WTC11 (cell line): ENCODE data around the gene XDH. TPM values are rescaled to one million over a fixed set of nuclear protein-coding genes. Genes with fewer than 3 reads are reported as not detected.

Experiments
- ATAC-seq: fragments of 200-7000 bp; cut with Tn5 transposase; 2 replicates; pipeline ENCODE4 v1.10.0; 2021; ENCODE audit warnings: mild to moderate bottlenecking, moderate library complexity
- CTCF ChIA-PET: fragments of 300-600 bp; sonication (Branson Sonifier 250); formaldehyde crosslinking; loops from one replicate; lab custom pipeline; 2021; ENCODE audit warnings: antibody characterized with exemption; lab: Charles Lee
- POLR2A ChIA-PET: fragments of 350-600 bp; sonication (Branson Sonifier 250); formaldehyde crosslinking; loops from one replicate; lab custom pipeline; 2021; ENCODE audit warnings: antibody characterized with exemption; lab: Charles Lee
- DNase-seq: peaks from one replicate; pipeline ENCODE4 v3.0.0; 2021; ENCODE audit warnings: low spot score
- H3K27ac Mint-ChIP-seq: 2 replicates; pipeline ENCODE4 v1.8.0; 2021; ENCODE audit warnings: mixed read lengths
- H3K27me3 Mint-ChIP-seq: 2 replicates; pipeline ENCODE4 v1.8.0; 2021; ENCODE audit warnings: low read depth, mild to moderate bottlenecking, moderate library complexity, mixed read lengths
- H3K36me3 Mint-ChIP-seq: 2 replicates; pipeline ENCODE4 v1.8.0; 2021; ENCODE audit warnings: mixed read lengths
- H3K4me1 Mint-ChIP-seq: 2 replicates; pipeline ENCODE4 v1.8.0; 2022; ENCODE audit warnings: mixed read lengths
- H3K4me3 Mint-ChIP-seq: 2 replicates; pipeline ENCODE4 v1.8.0; 2021; ENCODE audit warnings: mild to moderate bottlenecking, moderate library complexity, mixed read lengths
- H3K9me3 Mint-ChIP-seq: 2 replicates; pipeline ENCODE4 v1.8.0; 2021; ENCODE audit warnings: mixed read lengths
- AFF4 ChIP-seq: sonication (generic); formaldehyde crosslinking; IDR thresholded peaks from 2 replicates; pipeline ENCODE4 v1.8.1; 2023; ENCODE audit warnings: mild to moderate bottlenecking, missing genetic modification reagents, borderline replicate concordance
- AR ChIP-seq: fragments of 250-450 bp; sonication (Bioruptor Pico); IDR thresholded peaks from 2 replicates; pipeline ENCODE4 v1.9.0; 2021; ENCODE audit warnings: mild to moderate bottlenecking
- ATF2 ChIP-seq: sonication (generic); formaldehyde crosslinking; IDR thresholded peaks from 2 replicates; pipeline ENCODE4 v1.8.1; 2022; ENCODE audit warnings: low read depth, missing genetic modification reagents, borderline replicate concordance
- ATF6 ChIP-seq: sonication (generic); formaldehyde crosslinking; IDR thresholded peaks from 2 replicates; pipeline ENCODE4 v1.8.1; 2023; ENCODE audit warnings: mild to moderate bottlenecking, missing genetic modification reagents
- E2F1 ChIP-seq: sonication (generic); formaldehyde crosslinking; IDR thresholded peaks from 2 replicates; pipeline ENCODE4 v1.8.0; 2022; ENCODE audit warnings: mild to moderate bottlenecking, missing genetic modification reagents
- FOXP1 ChIP-seq: sonication (generic); formaldehyde crosslinking; IDR thresholded peaks from 2 replicates; pipeline ENCODE4 v1.8.0; 2022; ENCODE audit warnings: missing genetic modification reagents, mild to moderate bottlenecking, moderate library complexity, borderline replicate concordance
- GTF2I ChIP-seq: fragments of 250-450 bp; sonication (Bioruptor Pico); conservative IDR thresholded peaks from 2 replicates; pipeline ENCODE4 v1.4.0; 2021; ENCODE audit warnings: mild to moderate bottlenecking
- IRF2 ChIP-seq: sonication (generic); formaldehyde crosslinking; IDR thresholded peaks from 2 replicates; pipeline ENCODE4 v1.8.0; 2022; ENCODE audit warnings: low read depth, missing genetic modification reagents, borderline replicate concordance
- NR2C2 ChIP-seq: sonication (generic); formaldehyde crosslinking; IDR thresholded peaks from 2 replicates; pipeline ENCODE4 v1.8.0; 2022; ENCODE audit warnings: mild to moderate bottlenecking, missing genetic modification reagents
- NR3C1 ChIP-seq: sonication (generic); formaldehyde crosslinking; conservative IDR thresholded peaks from 2 replicates; pipeline ENCODE4 v1.8.1; 2023; ENCODE audit warnings: low read depth, mild to moderate bottlenecking, missing genetic modification reagents
- PRDM15 ChIP-seq: sonication (generic); formaldehyde crosslinking; IDR thresholded peaks from 2 replicates; pipeline ENCODE4 v1.8.0; 2022; ENCODE audit warnings: missing genetic modification reagents
- SMAD3 ChIP-seq: sonication (generic); formaldehyde crosslinking; IDR thresholded peaks from 2 replicates; pipeline ENCODE4 v1.8.0; 2022; ENCODE audit warnings: missing genetic modification reagents, mild to moderate bottlenecking, borderline replicate concordance
- SMAD4 ChIP-seq: sonication (generic); formaldehyde crosslinking; IDR thresholded peaks from 2 replicates; pipeline ENCODE4 v1.8.0; 2022; ENCODE audit warnings: mild to moderate bottlenecking, missing genetic modification reagents
- TCF7 ChIP-seq: sonication (generic); formaldehyde crosslinking; IDR thresholded peaks from 2 replicates; pipeline ENCODE4 v1.8.0; 2022; ENCODE audit warnings: mild to moderate bottlenecking, low read depth, missing genetic modification reagents, moderate library complexity
- USF1 ChIP-seq: sonication (generic); formaldehyde crosslinking; IDR thresholded peaks from 2 replicates; pipeline ENCODE4 v1.8.0; 2022; ENCODE audit warnings: mild to moderate bottlenecking, missing genetic modification reagents
- ZNF138 ChIP-seq: sonication (generic); formaldehyde crosslinking; conservative IDR thresholded peaks from 2 replicates; pipeline ENCODE4 v1.8.1; 2022; ENCODE audit warnings: mild to moderate bottlenecking, moderate library complexity, missing genetic modification reagents
- ZNF396 ChIP-seq: fragments of 250-450 bp; sonication (Bioruptor Pico); IDR thresholded peaks from 2 replicates; pipeline ENCODE4 v1.8.0; 2021; ENCODE audit warnings: mild to moderate bottlenecking, moderate library complexity, borderline replicate concordance
- total RNA-seq: library from RNA; stranded (reverse); gene quantifications from 3 replicates; pipeline ENCODE4 v1.2.3, GENCODE V29; 2021

Gene XDH
- total RNA-seq, 1 experiment from 2014 or later, result 3.0 TPM

- TF ChIP-seq E2F1 (CRISPR knock-in tag) (no peak), NR3C1 (CRISPR knock-in tag) (no peak), SMAD4 (CRISPR knock-in tag) (no peak), ATF6 (no peak), FOXP1 (CRISPR knock-in tag) (no peak), USF1 (CRISPR knock-in tag) (no peak), IRF2 (no peak), PRDM15 (CRISPR knock-in tag) (no peak), ZNF396 (CRISPR knock-in tag) (no peak), NR2C2 (CRISPR knock-in tag) (no peak), TCF7 (CRISPR knock-in tag) (no peak), AR (no peak)
Observed at GRCh38 chr2:31300309-31300708, 114.2 kb downstream of the XDH start (continued).

GRCh38 chr2:31299547-31299946 lies 115.0 kb downstream of the XDH start:
- H3K36me3 Mint-ChIP-seq, result no peaks in the 10 kb centered on the region
- POLR2A ChIA-PET, result no interaction called here
- 0 out of 2 replicates have a peak, but pooled peaks cover 4% of the 10 kb centered on the region for H3K27me3 Mint-ChIP-seq
- H3K4me3 Mint-ChIP-seq, result peak overlapping the region; percentile 20; the same call in 1 of the 2 replicates
- peak; percentile 43 for ATAC-seq
- CTCF ChIA-PET, result interaction anchor here (0.6 to 1.6 kb wide), 3 partner anchors 34 to 613 kb away, joined by 3 to 6 read pairs (median 5); partner anchors contain the start of gene EHD3
- H3K4me1 Mint-ChIP-seq, result peaks cover 27% of the 10 kb centered on the region
- H3K9me3 Mint-ChIP-seq, result peaks cover 3% of the 10 kb centered on the region; the same call in 1 of the 2 replicates
- H3K27ac Mint-ChIP-seq, result peak overlapping the region; percentile 24; the same call in 1 of the 2 replicates
- DNase-seq, result no peak
- TF ChIP-seq ATF2 (CRISPR knock-in tag) (no peak), AFF4 (CRISPR knock-in tag) (no peak), ZNF138 (CRISPR knock-in tag) (no peak), GTF2I (no peak), SMAD3 (CRISPR knock-in tag) (no peak), SMAD4 (CRISPR knock-in tag) (no peak)
